ENCODE data around the gene PTPRN2. TPM values are rescaled to one million over a fixed set of nuclear protein-coding genes. Genes with fewer than 3 reads are reported as not detected.

The PTPRN2 gene
- total and polyA plus RNA-seq, 2 donors (not counting 1 experiment from before 2014, with no cell fraction given), result 0.54 to 1.2 TPM

GRCh38 chr7:157944734-157945291, 642.8 kb downstream of the PTPRN2 start:
- H3K4me3 ChIP-seq (replicated peaks in 1 of 4; ENCODE audit: control extremely low read depth in 1 of 4, insufficient read depth in 1 of 4, low read depth in 3 of 4, low read length in 4 of 4), result no peak overlapping the region
- H3K9me3 ChIP-seq (ENCODE audit: control insufficient read depth, insufficient read depth, low read depth, low read length), result no peaks in the 10 kb centered on the region
- DNase-seq (ENCODE audit: low read depth in 2 of 2), result no peak
- H3K27ac ChIP-seq (ENCODE audit: insufficient read depth, low read length), result no peak overlapping the region
- H3K9ac ChIP-seq (ENCODE audit: insufficient read depth, low read length), result no peak overlapping the region
- H3K27me3 ChIP-seq (ENCODE audit: control insufficient read depth, insufficient read depth, low read length), result no peaks in the 10 kb centered on the region
- H3K4me2 ChIP-seq (ENCODE audit: extremely low read depth, insufficient read depth, low read length), result no peak overlapping the region
- TF ChIP-seq CTCF (conservative IDR thresholded peaks at IDR 0.05 in 1 of 2, IDR thresholded peaks at IDR 0.05 in 1 of 2; ENCODE audit: low read depth in 1 of 2, low read length in 2 of 2) (no peak), EZH2 (IDR thresholded peaks at IDR 0.05; ENCODE audit: low read length, missing control alignments) (no peak)
- no peaks in the 10 kb centered on the region for H3K4me1 ChIP-seq (ENCODE audit: control insufficient read depth, extremely low read depth, insufficient read depth, low read length)
- H3K36me3 ChIP-seq (ENCODE audit: control insufficient read depth, insufficient read depth, low read length), result no peaks in the 10 kb centered on the region
- no peaks in the 10 kb centered on the region for H3K79me2 ChIP-seq (ENCODE audit: control insufficient read depth, insufficient read depth, low read length)
- H4K20me1 ChIP-seq (ENCODE audit: control insufficient read depth, extremely low read depth, insufficient read depth, low read length), result no peaks in the 10 kb centered on the region
- H2AFZ ChIP-seq (ENCODE audit: low read length), result no peak overlapping the region

GRCh38 chr7:157944051-157944450, 643.6 kb downstream of the PTPRN2 start:
- no peak for TF ChIP-seq CTCF (conservative IDR thresholded peaks at IDR 0.05 in 1 of 2, IDR thresholded peaks at IDR 0.05 in 1 of 2; ENCODE audit: low read depth in 1 of 2, low read length in 2 of 2)
- TF ChIP-seq EZH2 (IDR thresholded peaks at IDR 0.05; ENCODE audit: low read length, missing control alignments), result no peak
- Histone ChIP-seq H3K4me2 (ENCODE audit: extremely low read depth, insufficient read depth, low read length) (no peak overlapping the region), H3K4me1 (ENCODE audit: control insufficient read depth, extremely low read depth, insufficient read depth, low read length) (no peaks in the 10 kb centered on the region)

GRCh38 chr7:157943561-157943960, 644.1 kb downstream of the PTPRN2 start:
- DNase-seq (ENCODE audit: low read depth in 2 of 2), result no peak
- no peak overlapping the region for H2AFZ ChIP-seq (ENCODE audit: low read length)

More at GRCh38 chr7:157944051-157944450, 643.6 kb downstream of the PTPRN2 start:
- Histone ChIP-seq H3K9me3 (ENCODE audit: control insufficient read depth, insufficient read depth, low read depth, low read length) (no peaks in the 10 kb centered on the region), H3K36me3 (ENCODE audit: control insufficient read depth, insufficient read depth, low read length) (no peaks in the 10 kb centered on the region), H4K20me1 (ENCODE audit: control insufficient read depth, extremely low read depth, insufficient read depth, low read length) (no peaks in the 10 kb centered on the region), H3K27ac (ENCODE audit: insufficient read depth, low read length) (no peak overlapping the region), H3K9ac (ENCODE audit: insufficient read depth, low read length) (no peak overlapping the region), H2AFZ (ENCODE audit: low read length) (no peak overlapping the region), H3K4me3 (replicated peaks in 1 of 4; ENCODE audit: control extremely low read depth in 1 of 4, insufficient read depth in 1 of 4, low read depth in 3 of 4, low read length in 4 of 4) (no peak overlapping the region), H3K79me2 (ENCODE audit: control insufficient read depth, insufficient read depth, low read length) (no peaks in the 10 kb centered on the region), H3K27me3 (ENCODE audit: control insufficient read depth, insufficient read depth, low read length) (no peaks in the 10 kb centered on the region)
- DNase-seq (ENCODE audit: low read depth in 2 of 2), result no peak

More at GRCh38 chr7:157943561-157943960, 644.1 kb downstream of the PTPRN2 start:
- H3K4me2 ChIP-seq (ENCODE audit: extremely low read depth, insufficient read depth, low read length), result no peak overlapping the region
- no peaks in the 10 kb centered on the region for H3K27me3 ChIP-seq (ENCODE audit: control insufficient read depth, insufficient read depth, low read length)
- no peak overlapping the region for H3K4me3 ChIP-seq (replicated peaks in 1 of 4; ENCODE audit: control extremely low read depth in 1 of 4, insufficient read depth in 1 of 4, low read depth in 3 of 4, low read length in 4 of 4)
- no peaks in the 10 kb centered on the region for H3K79me2 ChIP-seq (ENCODE audit: control insufficient read depth, insufficient read depth, low read length)
- no peaks in the 10 kb centered on the region for H3K36me3 ChIP-seq (ENCODE audit: control insufficient read depth, insufficient read depth, low read length)
- H3K9ac ChIP-seq (ENCODE audit: insufficient read depth, low read length), result no peak overlapping the region
- H3K27ac ChIP-seq (ENCODE audit: insufficient read depth, low read length), result no peak overlapping the region
- no peak for TF ChIP-seq EZH2 (IDR thresholded peaks at IDR 0.05; ENCODE audit: low read length, missing control alignments)
- no peak for TF ChIP-seq CTCF (conservative IDR thresholded peaks at IDR 0.05 in 1 of 2, IDR thresholded peaks at IDR 0.05 in 1 of 2; ENCODE audit: low read depth in 1 of 2, low read length in 2 of 2)
- H4K20me1 ChIP-seq (ENCODE audit: control insufficient read depth, extremely low read depth, insufficient read depth, low read length), result no peaks in the 10 kb centered on the region
- H3K9me3 ChIP-seq (ENCODE audit: control insufficient read depth, insufficient read depth, low read depth, low read length), result no peaks in the 10 kb centered on the region
- no peaks in the 10 kb centered on the region for H3K4me1 ChIP-seq (ENCODE audit: control insufficient read depth, extremely low read depth, insufficient read depth, low read length)

Measured in fibroblast of lung (primary cell).